ENCODE results near the gene PCBD2. TPM values are rescaled to one million over a fixed set of nuclear protein-coding genes. Genes with fewer than 3 reads are reported as not detected.

The PCBD2 gene
- total and polyA plus RNA-seq, 4 donors = 5.9 to 12.8 (median 10.3) TPM

DNA sequence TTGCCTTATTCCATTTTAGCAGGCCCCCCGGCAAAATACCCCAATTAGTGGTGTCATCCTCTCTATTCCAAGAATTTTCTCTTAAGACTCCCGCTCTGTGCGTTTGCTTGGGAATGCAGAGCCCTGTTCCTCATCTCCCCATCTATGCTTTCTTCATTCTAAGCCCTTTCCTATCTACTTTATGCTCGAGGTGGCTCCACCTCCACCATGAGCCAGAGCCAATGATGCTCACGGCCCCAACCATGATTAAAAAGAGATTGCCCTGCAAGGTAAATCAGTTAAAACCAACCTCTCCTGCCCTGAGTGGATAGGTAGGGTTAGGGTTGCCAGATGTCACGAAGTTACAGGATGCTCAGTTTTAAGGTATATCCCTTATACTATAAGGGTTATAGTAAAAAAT, 31.4 kb upstream of the PCBD2 start:
- 86% methylated on average over 6 of the region's 6 CpGs for WGBS
- peaks cover 0 to 11% (median 5%) of the 10 kb centered on the region in 4 donors for H3K4me1 ChIP-seq (ENCODE audit: control insufficient read depth in 4 of 4, insufficient read depth in 4 of 4, low read length in 3 of 4)
- no peak for DNase-seq (ENCODE audit: low spot score)
- no peaks in the 10 kb centered on the region for H3K27me3 ChIP-seq (ENCODE audit: control insufficient read depth in 4 of 4, insufficient read depth in 4 of 4, low read length in 3 of 4)
- peak overlapping the region in 1 of 2 donors; percentile 73 for H3K27ac ChIP-seq (ENCODE audit: low read depth in 1 of 2, low read length in 2 of 2)
- H3K9me3 ChIP-seq (ENCODE audit: control insufficient read depth in 4 of 4, low read length in 3 of 4) = no peaks in the 10 kb centered on the region
- peak overlapping the region in 1 of 2 donors; percentile 89 for H3K9ac ChIP-seq (ENCODE audit: low read depth in 1 of 2, low read length in 2 of 2)
- no peak overlapping the region for H3K4me3 ChIP-seq (ENCODE audit: low read depth in 1 of 3, low read length in 3 of 3)
- TF ChIP-seq HNF4A (conservative IDR thresholded peaks at IDR 0.05) (no peak), RAD21 (IDR thresholded peaks at IDR 0.05) (no peak), FOXA1 (IDR thresholded peaks at IDR 0.05) (no peak), GABPA (IDR thresholded peaks at IDR 0.05 in 1 of 2, conservative IDR thresholded peaks at IDR 0.05 in 1 of 2) (no peak), JUND (IDR thresholded peaks at IDR 0.05) (no peak), CTCF (IDR thresholded peaks at IDR 0.05; ENCODE audit: low read depth, low read length, missing input control) (no peak), YY1 (IDR thresholded peaks at IDR 0.05) (no peak), SP1 (IDR thresholded peaks at IDR 0.05) (no peak), FOXA2 (IDR thresholded peaks at IDR 0.05) (no peak), HNF4G (IDR thresholded peaks at IDR 0.05) (no peak), EGR1 (IDR thresholded peaks at IDR 0.05; ENCODE audit: low read depth in 2 of 2) (no peak), TAF1 (conservative IDR thresholded peaks at IDR 0.05) (no peak), RXRA (IDR thresholded peaks at IDR 0.05) (no peak)
- TF ChIP-seq, protein P1, sequence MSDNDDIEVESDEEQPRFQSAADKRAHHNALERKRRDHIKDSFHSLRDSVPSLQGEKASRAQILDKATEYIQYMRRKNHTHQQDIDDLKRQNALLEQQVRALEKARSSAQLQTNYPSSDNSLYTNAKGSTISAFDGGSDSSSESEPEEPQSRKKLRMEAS (IDR thresholded peaks at IDR 0.05) = no peak
- TF ChIP-seq, protein P2, sequence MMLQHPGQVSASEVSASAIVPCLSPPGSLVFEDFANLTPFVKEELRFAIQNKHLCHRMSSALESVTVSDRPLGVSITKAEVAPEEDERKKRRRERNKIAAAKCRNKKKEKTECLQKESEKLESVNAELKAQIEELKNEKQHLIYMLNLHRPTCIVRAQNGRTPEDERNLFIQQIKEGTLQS (IDR thresholded peaks at IDR 0.05) = no peak
- TF ChIP-seq, protein P3, sequence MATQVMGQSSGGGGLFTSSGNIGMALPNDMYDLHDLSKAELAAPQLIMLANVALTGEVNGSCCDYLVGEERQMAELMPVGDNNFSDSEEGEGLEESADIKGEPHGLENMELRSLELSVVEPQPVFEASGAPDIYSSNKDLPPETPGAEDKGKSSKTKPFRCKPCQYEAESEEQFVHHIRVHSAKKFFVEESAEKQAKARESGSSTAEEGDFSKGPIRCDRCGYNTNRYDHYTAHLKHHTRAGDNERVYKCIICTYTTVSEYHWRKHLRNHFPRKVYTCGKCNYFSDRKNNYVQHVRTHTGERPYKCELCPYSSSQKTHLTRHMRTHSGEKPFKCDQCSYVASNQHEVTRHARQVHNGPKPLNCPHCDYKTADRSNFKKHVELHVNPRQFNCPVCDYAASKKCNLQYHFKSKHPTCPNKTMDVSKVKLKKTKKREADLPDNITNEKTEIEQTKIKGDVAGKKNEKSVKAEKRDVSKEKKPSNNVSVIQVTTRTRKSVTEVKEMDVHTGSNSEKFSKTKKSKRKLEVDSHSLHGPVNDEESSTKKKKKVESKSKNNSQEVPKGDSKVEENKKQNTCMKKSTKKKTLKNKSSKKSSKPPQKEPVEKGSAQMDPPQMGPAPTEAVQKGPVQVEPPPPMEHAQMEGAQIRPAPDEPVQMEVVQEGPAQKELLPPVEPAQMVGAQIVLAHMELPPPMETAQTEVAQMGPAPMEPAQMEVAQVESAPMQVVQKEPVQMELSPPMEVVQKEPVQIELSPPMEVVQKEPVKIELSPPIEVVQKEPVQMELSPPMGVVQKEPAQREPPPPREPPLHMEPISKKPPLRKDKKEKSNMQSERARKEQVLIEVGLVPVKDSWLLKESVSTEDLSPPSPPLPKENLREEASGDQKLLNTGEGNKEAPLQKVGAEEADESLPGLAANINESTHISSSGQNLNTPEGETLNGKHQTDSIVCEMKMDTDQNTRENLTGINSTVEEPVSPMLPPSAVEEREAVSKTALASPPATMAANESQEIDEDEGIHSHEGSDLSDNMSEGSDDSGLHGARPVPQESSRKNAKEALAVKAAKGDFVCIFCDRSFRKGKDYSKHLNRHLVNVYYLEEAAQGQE (IDR thresholded peaks at IDR 0.05) = no peak
- TF ChIP-seq, protein P4, sequence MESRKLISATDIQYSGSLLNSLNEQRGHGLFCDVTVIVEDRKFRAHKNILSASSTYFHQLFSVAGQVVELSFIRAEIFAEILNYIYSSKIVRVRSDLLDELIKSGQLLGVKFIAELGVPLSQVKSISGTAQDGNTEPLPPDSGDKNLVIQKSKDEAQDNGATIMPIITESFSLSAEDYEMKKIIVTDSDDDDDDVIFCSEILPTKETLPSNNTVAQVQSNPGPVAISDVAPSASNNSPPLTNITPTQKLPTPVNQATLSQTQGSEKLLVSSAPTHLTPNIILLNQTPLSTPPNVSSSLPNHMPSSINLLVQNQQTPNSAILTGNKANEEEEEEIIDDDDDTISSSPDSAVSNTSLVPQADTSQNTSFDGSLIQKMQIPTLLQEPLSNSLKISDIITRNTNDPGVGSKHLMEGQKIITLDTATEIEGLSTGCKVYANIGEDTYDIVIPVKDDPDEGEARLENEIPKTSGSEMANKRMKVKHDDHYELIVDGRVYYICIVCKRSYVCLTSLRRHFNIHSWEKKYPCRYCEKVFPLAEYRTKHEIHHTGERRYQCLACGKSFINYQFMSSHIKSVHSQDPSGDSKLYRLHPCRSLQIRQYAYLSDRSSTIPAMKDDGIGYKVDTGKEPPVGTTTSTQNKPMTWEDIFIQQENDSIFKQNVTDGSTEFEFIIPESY (IDR thresholded peaks at IDR 0.05) = no peak
- no peaks in the 10 kb centered on the region for H3K36me3 ChIP-seq (ENCODE audit: control insufficient read depth in 4 of 4, insufficient read depth in 3 of 4, low read depth in 1 of 4, low read length in 3 of 4)

All from liver (tissue), 9 donors.